Epithelial cell of esophagus (primary cell): Measurements from ENCODE around the gene TSPAN9.
A peak's percentile ranks its signal among the peaks of the same experiment; 100 is the strongest.

ENCODE experiments used
- DNase-seq: peaks from one replicate; pipeline ENCODE4 v3.0.0; 2010; ENCODE audit warnings: low read depth
- H3K4me3 ChIP-seq: 2 replicates; pipeline ENCODE4 v1.5.1; 2011; ENCODE audit warnings: mild to moderate bottlenecking, low read length, control low read depth
- TF ChIP-seq, protein P1 (sequence below): IDR thresholded peaks from 2 replicates; pipeline ENCODE4 v1.5.1; 2011; ENCODE audit warnings: low read depth, mild to moderate bottlenecking, low read length, control low read depth, inconsistent platforms; ENCODE audit not compliant: insufficient read depth; ENCODE audit errors: missing control alignments

Gene TSPAN9

DNA sequence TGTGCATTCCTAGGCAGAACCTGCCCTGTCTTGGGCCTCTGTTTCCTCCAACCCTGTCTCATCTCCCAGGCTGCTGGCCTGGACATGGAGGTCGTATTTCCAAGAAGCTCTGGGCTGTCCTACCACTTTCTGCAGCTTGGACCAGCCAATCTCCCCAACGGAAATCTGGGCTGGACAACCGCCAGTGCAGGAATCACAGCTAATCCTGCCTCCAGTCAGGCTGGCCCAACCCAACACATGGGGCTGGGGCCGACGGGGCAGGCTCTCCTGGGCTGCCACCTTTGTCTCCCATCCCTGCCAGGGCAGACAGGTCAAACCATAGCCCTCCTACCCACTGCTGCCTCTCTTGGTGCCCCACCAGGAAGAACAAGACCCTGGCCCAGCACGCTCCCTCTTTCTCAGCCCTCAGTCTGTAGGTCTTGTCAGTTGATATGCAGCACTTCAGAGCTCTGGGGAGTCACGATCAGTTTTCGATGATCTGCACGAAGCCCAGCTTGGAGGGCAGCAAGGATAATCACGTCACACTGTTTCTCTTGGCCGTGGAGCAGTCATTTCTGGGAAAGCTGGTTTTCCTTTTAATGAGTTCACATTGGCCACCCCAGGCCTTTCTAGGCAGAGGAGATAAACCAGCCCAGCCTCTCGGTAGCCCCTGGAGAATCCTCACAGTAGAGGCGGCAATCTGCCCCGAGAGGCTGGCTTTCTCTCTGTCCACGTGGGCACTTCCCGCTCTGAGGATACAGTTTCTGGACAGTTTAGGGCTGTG is 218.6 kb downstream of the TSPAN9 start:
- TF ChIP-seq, protein P1, sequence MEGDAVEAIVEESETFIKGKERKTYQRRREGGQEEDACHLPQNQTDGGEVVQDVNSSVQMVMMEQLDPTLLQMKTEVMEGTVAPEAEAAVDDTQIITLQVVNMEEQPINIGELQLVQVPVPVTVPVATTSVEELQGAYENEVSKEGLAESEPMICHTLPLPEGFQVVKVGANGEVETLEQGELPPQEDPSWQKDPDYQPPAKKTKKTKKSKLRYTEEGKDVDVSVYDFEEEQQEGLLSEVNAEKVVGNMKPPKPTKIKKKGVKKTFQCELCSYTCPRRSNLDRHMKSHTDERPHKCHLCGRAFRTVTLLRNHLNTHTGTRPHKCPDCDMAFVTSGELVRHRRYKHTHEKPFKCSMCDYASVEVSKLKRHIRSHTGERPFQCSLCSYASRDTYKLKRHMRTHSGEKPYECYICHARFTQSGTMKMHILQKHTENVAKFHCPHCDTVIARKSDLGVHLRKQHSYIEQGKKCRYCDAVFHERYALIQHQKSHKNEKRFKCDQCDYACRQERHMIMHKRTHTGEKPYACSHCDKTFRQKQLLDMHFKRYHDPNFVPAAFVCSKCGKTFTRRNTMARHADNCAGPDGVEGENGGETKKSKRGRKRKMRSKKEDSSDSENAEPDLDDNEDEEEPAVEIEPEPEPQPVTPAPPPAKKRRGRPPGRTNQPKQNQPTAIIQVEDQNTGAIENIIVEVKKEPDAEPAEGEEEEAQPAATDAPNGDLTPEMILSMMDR: no peak
- DNase-seq: no peak

DNA sequence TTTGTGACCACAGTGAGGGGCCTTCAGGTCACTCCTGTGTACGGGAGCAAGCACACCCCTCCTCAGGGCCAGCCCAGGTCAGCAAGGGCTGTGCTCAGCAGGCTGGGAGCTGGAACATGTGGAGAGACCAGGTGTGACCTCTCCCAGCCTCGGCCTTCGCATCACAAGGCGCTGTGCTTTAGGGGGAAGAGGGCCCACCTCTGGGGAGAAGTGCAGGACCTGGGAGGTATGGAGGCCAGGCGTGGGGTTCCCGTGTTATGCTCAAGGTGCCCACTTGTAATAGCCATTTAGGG is 219.2 kb downstream of the TSPAN9 start:
- TF ChIP-seq, protein P1: no peak
- DNase-seq: no peak
- no peak overlapping the region for H3K4me3 ChIP-seq

More for the DNA sequence above, 218.6 kb downstream of the TSPAN9 start:
- no peak overlapping the region for H3K4me3 ChIP-seq

DNA sequence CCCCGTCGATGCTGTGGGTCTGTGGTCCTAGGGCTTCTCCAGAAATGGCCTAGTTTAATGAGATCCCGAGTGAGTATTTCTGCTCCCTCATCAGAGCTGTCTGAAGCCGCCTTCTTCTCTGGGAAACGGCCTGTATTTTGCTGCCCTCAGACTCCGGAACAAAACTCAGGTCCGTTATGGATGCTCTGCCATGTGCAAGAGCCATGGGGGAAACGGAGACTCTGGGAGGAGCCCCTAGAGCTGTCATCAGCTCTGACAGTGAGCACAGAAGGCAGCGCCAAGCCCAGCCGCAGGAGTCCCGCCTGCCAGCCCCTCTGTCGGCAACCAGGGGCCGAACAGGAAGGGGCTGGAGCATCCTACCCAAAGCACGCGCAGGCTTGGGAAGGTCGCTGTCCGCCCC is 221.4 kb downstream of the TSPAN9 start:
- no peak for DNase-seq
- no peak overlapping the region for H3K4me3 ChIP-seq
- TF ChIP-seq, protein P1: no peak

DNA sequence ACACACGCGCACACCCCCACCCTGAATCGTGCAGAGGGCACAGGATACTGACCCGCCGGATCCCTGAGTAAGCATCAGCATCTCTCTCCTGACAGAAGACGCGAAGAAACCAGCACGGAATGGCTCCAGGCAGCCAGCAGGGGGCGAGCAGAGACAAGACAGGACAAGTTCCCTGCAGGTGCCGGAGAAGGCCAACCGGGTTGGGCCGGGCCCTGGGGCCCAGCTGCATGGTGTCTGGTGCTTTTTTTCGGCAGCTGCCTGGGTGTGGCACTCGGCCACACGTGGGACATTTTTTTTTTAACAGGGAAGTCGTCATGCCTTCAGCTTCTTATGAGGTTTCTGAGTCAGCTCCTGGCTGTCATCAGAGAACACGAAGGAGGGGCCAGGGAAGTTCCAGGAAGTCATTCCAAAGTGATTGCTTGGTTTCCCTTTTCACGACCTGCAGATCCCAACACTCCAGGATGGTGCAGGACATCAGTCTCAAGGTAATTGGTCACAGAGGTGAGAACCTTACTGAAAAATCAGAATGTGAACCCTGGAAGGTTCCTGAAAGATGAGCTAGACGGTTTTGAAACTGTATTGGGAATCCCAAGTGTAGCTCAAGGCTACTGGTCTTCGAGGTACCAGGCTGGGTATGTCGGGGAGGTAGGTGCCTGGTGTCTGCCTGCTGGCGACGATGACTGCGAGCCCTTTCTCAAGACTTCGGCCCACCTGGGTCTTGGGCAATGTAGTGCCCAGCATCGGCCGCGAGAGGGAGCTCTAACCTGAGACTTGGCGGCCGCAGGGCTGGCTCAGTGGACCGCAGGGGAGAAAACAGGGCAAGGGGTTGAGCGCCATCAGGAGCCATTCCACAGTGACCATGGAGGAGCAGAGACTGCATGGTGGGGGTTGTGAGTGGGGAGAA is 223.0 kb downstream of the TSPAN9 start:
- H3K4me3 ChIP-seq: peak overlapping the region; percentile 21
- TF ChIP-seq, protein P1: peak; percentile 95
- peak; percentile 99 for DNase-seq

GRCh38 chr12:3300833-3301401 is 223.7 kb downstream of the TSPAN9 start:
- no peak for DNase-seq
- no peak overlapping the region for H3K4me3 ChIP-seq
- TF ChIP-seq, protein P1: no peak

- TF ChIP-seq, protein P1: no peak
- no peak for DNase-seq
- H3K4me3 ChIP-seq: no peak overlapping the region
Observed at GRCh38 chr12:3302401-3303041, 225.3 kb downstream of the TSPAN9 start.
